ENCODE measurements around the gene RAB31. TPM values are rescaled to one million over a fixed set of nuclear protein-coding genes. Genes with fewer than 3 reads are reported as not detected.

Gene RAB31
- total and polyA plus RNA-seq, 12 donors, result 46.6 to 365 (median 136) TPM

DNA sequence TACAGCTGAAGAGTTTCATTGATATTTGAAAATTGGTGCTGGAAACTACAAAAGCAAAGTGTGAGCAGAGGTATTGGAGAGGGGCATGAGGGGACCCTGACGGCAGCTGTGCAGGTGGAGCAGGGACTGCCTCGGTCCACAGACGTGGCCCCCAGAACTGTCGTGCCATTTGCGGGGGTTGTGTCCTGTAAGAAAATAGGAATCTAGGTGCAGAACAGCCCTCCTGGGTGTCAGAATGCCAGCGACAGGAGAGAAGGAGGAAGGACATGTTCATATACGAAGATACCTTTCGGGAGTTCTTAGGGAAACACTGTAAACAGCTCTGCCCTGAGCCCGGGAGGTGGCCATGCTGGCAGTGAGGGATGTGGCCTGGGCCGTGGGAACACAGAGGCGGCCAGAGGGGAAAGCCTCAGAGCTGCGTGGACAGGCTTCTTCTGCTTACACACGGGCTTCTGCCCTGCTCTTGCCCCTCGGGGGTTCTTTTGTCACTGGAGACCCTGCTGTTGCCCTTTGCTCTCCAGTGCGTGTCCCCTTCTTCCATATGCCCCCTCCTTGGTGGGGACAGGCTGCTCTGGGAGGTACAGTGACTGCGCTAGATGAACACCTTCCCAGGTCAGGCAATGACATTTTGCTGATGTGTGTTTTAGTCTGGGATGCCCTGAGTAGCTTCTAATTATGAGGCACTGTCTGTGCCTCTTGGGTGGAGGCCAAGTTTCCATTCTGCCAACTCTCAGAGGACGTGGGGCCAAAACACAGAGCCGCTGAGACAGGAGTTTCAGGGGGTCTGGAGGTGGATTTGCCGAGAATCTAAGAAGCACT is 95.8 kb downstream of the RAB31 start:
- Histone ChIP-seq H3K36me3 (replicated peaks in 1 of 2) (no peaks in the 10 kb centered on the region), H3K4me3 (no peak overlapping the region), H3K27me3 (no peaks in the 10 kb centered on the region), H3K27ac (peak overlapping the region; percentile 73 to 91 (median 88)), H3K4me1 (replicated peaks in 1 of 2) (peaks cover 35 to 46% of the 10 kb centered on the region in 2 donors), H3K9me3 (replicated peaks in 1 of 3) (no peaks in the 10 kb centered on the region)
- no peak for TF ChIP-seq POLR2A (IDR thresholded peaks at IDR 0.05)
- TF ChIP-seq, protein P1, sequence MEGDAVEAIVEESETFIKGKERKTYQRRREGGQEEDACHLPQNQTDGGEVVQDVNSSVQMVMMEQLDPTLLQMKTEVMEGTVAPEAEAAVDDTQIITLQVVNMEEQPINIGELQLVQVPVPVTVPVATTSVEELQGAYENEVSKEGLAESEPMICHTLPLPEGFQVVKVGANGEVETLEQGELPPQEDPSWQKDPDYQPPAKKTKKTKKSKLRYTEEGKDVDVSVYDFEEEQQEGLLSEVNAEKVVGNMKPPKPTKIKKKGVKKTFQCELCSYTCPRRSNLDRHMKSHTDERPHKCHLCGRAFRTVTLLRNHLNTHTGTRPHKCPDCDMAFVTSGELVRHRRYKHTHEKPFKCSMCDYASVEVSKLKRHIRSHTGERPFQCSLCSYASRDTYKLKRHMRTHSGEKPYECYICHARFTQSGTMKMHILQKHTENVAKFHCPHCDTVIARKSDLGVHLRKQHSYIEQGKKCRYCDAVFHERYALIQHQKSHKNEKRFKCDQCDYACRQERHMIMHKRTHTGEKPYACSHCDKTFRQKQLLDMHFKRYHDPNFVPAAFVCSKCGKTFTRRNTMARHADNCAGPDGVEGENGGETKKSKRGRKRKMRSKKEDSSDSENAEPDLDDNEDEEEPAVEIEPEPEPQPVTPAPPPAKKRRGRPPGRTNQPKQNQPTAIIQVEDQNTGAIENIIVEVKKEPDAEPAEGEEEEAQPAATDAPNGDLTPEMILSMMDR (IDR thresholded peaks at IDR 0.05), result no peak
- peak; percentile 74 to 89 (median 83) for DNase-seq
- 45 to 57% (median 53%) methylated on average over 18 to 19 of the region's 19 CpGs for WGBS, 4 donors
- intact Hi-C loops (cut with DNase I), result loop anchor here in 1 of 2 donors (10.0 kb wide), 1 partner anchor 71 kb away; no protein-coding TSS in a partner anchor

DNA sequence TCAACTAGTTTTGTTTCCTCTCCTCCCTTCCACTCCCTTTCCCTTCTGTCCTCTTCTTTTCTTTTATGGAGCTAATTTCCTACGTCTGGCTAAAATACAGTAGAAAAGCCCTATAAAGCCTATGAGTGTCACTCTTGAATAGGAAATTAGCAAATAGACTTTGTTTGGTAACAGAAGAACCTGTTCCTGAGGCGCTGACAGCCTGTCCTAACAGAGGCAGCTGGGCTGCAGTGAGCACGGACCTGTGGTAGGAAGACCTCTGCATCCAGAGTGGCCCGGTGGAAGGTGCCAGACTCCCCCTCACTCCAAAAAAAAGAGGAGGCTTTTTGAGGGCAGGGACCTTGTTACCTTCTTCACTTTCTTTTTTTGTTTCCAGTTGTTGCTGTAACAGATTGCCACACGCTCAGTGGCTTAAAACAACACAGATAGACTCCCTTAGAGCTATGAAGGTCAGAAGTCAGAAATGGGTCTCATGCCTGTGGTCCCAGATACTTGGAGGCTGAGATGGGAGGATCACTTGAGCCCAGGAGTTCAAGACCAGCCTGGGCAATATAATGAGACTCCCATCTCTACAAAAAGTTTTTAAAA is 96.5 kb downstream of the RAB31 start:
- Histone ChIP-seq H3K27me3 (no peaks in the 10 kb centered on the region), H3K9me3 (replicated peaks in 1 of 3) (no peaks in the 10 kb centered on the region), H3K4me1 (replicated peaks in 1 of 2) (peaks cover 41 to 52% of the 10 kb centered on the region in 2 donors), H3K27ac (peak overlapping the region; percentile 73 to 91 (median 88)), H3K36me3 (replicated peaks in 1 of 2) (no peaks in the 10 kb centered on the region), H3K4me3 (no peak overlapping the region)
- TF ChIP-seq POLR2A (IDR thresholded peaks at IDR 0.05), result no peak
- TF ChIP-seq, protein P1 (IDR thresholded peaks at IDR 0.05), result no peak
- 60 to 67% (median 66%) methylated on average over 5 of the region's 5 CpGs for WGBS, 4 donors
- peak in 5 of 7 donors; percentile 51 to 67 (median 60) for DNase-seq
- intact Hi-C loops (cut with DNase I), result loop anchor here in 1 of 2 donors (10.0 kb wide), 1 partner anchor 70 kb away; no protein-coding TSS in a partner anchor

DNA sequence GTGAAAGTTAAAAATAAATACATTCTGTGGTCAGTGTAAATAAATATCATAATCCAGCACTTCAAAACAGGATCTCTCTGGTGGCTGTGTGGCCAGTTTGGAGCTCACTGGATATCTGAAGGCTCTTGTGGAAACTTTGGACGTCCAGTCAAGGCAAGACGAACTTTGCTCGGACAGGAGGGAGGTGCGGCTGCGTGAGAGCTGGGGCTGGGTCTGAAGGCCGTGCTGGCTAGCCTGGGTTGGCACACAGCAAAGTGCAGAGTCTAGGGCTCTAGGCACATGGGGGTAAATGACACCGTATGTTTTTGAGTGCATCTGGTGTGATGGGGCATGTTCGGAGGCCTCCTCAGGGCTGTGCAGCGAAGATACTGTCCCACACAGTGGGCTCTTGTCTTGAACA is 98.8 kb downstream of the RAB31 start:
- Histone ChIP-seq H3K9me3 (replicated peaks in 1 of 3) (no peaks in the 10 kb centered on the region), H3K27me3 (no peaks in the 10 kb centered on the region), H3K4me1 (replicated peaks in 1 of 2) (peaks cover 41 to 65% of the 10 kb centered on the region in 2 donors), H3K27ac (peak overlapping the region in 2 of 5 donors; percentile 61 to 76), H3K36me3 (replicated peaks in 1 of 2) (no peaks in the 10 kb centered on the region), H3K4me3 (no peak overlapping the region)
- intact Hi-C loops (cut with DNase I), result loop anchor here in 1 of 2 donors (10.0 kb wide), 1 partner anchor 68 kb away; no protein-coding TSS in a partner anchor
- TF ChIP-seq, protein P1 (IDR thresholded peaks at IDR 0.05), result no peak
- no peak for TF ChIP-seq POLR2A (IDR thresholded peaks at IDR 0.05)
- peak in 1 of 7 donors; percentile 19 for DNase-seq
- 86 to 92% (median 90%) methylated on average over 9 of the region's 9 CpGs for WGBS, 4 donors
